WERI-Rb-1 (cell line): ENCODE data around the gene SMG7.

ENCODE experiments used
- DNase-seq: peaks from one replicate; pipeline ENCODE4 v3.0.0-alpha.2; 2020
- H3K27ac ChIP-seq: fragments of 250-450 bp; sonication (Bioruptor Pico); 2 replicates; pipeline ENCODE4 v1.5.1; 2020; ENCODE audit warnings: mild to moderate bottlenecking, moderate library complexity
- H3K27me3 ChIP-seq: fragments of 250-450 bp; sonication (Bioruptor Pico); 2 replicates; pipeline ENCODE4 v1.5.1; 2021; ENCODE audit warnings: mild to moderate bottlenecking, low read depth, moderate library complexity; ENCODE audit not compliant: insufficient read depth, severe bottlenecking
- H3K36me3 ChIP-seq: fragments of 250-450 bp; sonication (Bioruptor Pico); 2 replicates; pipeline ENCODE4 v1.5.1; 2020; ENCODE audit warnings: mild to moderate bottlenecking, moderate library complexity
- H3K4me3 ChIP-seq: 2 replicates; pipeline ENCODE4 v1.5.1; 2011; ENCODE audit warnings: low read depth, mild to moderate bottlenecking, control low read depth, low read length
- H3K9me3 ChIP-seq: fragments of 250-450 bp; sonication (Bioruptor Pico); 2 replicates; pipeline ENCODE4 v1.5.1; 2021; ENCODE audit warnings: mild to moderate bottlenecking, moderate library complexity; ENCODE audit not compliant: severe bottlenecking
- CTCF ChIP-seq: IDR thresholded peaks from 2 replicates; pipeline ENCODE4 v1.5.1; 2011; ENCODE audit warnings: low read depth, mild to moderate bottlenecking, control low read depth, inconsistent platforms, low read length

The SMG7 gene

GRCh38 chr1:183517401-183517800, 45.1 kb downstream of the SMG7 start:
- Histone ChIP-seq H3K27me3 (no peaks in the 10 kb centered on the region), H3K27ac (no peak overlapping the region), H3K4me3 (no peak overlapping the region), H3K9me3 (no peaks in the 10 kb centered on the region), H3K36me3 (peaks cover 22% of the 10 kb centered on the region)
- no peak for TF ChIP-seq CTCF
- no peak for DNase-seq

DNA sequence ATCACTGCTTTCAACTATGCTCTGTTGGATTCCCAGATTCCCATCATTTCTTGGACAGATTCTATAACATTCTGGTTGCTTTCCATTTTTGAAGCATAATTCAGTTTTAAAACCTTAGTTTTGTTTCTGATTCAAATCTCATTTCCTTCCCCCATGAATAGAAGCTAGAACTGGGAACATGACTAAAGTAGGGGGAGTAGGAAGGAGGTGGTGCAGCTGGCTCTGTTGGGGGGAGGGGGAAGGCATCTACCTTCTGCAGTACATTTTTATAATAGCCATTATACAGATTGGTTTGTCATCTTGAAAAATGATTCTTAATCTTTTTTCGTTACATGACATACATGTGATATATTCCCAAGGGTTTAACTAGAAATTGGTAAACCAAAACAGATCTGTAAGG, 48.1 kb downstream of the SMG7 start:
- Histone ChIP-seq H3K36me3 (peaks cover 22% of the 10 kb centered on the region), H3K9me3 (no peaks in the 10 kb centered on the region), H3K4me3 (no peak overlapping the region), H3K27me3 (no peaks in the 10 kb centered on the region), H3K27ac (no peak overlapping the region)
- DNase-seq, result no peak
- no peak for TF ChIP-seq CTCF

GRCh38 chr1:183522104-183522503, 49.8 kb downstream of the SMG7 start:
- peaks cover 29% of the 10 kb centered on the region for H3K36me3 ChIP-seq
- no peak overlapping the region for H3K27ac ChIP-seq
- H3K4me3 ChIP-seq, result no peak overlapping the region
- no peak for DNase-seq
- no peaks in the 10 kb centered on the region for H3K27me3 ChIP-seq
- TF ChIP-seq CTCF, result no peak
- no peaks in the 10 kb centered on the region for H3K9me3 ChIP-seq

- no peaks in the 10 kb centered on the region for H3K27me3 ChIP-seq
- H3K4me3 ChIP-seq, result no peak overlapping the region
- H3K27ac ChIP-seq, result no peak overlapping the region
- H3K36me3 ChIP-seq, result peaks cover 36% of the 10 kb centered on the region
- DNase-seq, result no peak
- H3K9me3 ChIP-seq, result no peaks in the 10 kb centered on the region
- no peak for TF ChIP-seq CTCF
Measured at GRCh38 chr1:183528577-183528976, 56.3 kb downstream of the SMG7 start.

DNA sequence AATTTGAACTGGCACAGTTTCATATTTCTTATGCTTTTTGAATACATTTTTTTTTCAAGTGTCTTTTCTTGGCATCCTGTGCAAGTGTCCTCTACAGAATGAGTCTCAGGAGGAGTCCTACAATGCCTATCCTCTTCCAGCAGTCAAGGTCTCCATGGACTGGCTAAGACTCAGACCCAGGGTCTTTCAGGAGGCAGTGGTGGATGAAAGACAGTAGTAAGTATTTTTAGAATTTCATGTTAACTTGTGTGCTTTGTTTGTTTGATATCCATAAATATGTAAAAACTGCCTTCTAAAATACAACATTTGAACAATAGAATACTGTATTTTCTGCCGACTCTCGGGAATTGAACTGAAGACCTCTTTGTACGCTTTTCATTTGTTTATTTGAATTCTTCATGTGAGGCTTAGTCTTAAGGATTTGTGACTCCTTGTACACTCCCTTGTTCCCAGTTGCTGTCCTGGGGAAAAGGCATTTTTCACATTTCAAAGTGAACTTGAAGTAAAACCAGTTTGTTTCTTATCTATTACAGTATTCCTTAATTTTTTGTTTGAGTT, 61.4 kb downstream of the SMG7 start:
- no peak overlapping the region for H3K27ac ChIP-seq
- no peaks in the 10 kb centered on the region for H3K9me3 ChIP-seq
- DNase-seq, result no peak
- no peaks in the 10 kb centered on the region for H3K27me3 ChIP-seq
- H3K36me3 ChIP-seq, result peaks cover 56% of the 10 kb centered on the region
- H3K4me3 ChIP-seq, result no peak overlapping the region
- no peak for TF ChIP-seq CTCF

- DNase-seq, result no peak
- no peak for TF ChIP-seq CTCF
- Histone ChIP-seq H3K27me3 (no peaks in the 10 kb centered on the region), H3K9me3 (no peaks in the 10 kb centered on the region), H3K27ac (no peak overlapping the region), H3K36me3 (peaks cover 71% of the 10 kb centered on the region), H3K4me3 (no peak overlapping the region)
Measured at GRCh38 chr1:183537405-183537804, 65.1 kb downstream of the SMG7 start.
